Left lung (tissue), 10 donors: ENCODE data around the gene ZNF407. TPM values are rescaled to one million over a fixed set of nuclear protein-coding genes. Genes with fewer than 3 reads are reported as not detected.

Experiments
- ATAC-seq: fragments of 200-7000 bp; cut with Tn5 transposase; one replicate; pipeline ENCODE4 v1.9.1; 2020; ENCODE audit warnings: moderate library complexity
- DNase-seq, 4 donors: peaks; one replicate each; pipeline ENCODE4 v3.0.0-alpha.2; 2013 to 2020
- H3K27ac ChIP-seq, 2 donors: fragments of 200-600 bp; sonication (generic) in 1 of 2; one replicate each; pipeline versions ENCODE4 v1.5.0 to v1.8.0; 2020 to 2021
- H3K27me3 ChIP-seq, 2 donors: fragments of 200-600 bp; sonication (generic) in 1 of 2; one replicate each; pipeline versions ENCODE4 v1.5.0 to v1.8.0; 2020 to 2021
- H3K36me3 ChIP-seq, 2 donors: fragments of 200-600 bp; sonication (generic) in 1 of 2; one replicate each; pipeline versions ENCODE4 v1.5.0 to v1.8.0; 2020 to 2021
- H3K4me1 ChIP-seq, 2 donors: fragments of 200-600 bp; one replicate each; pipeline ENCODE4 v1.8.0; 2021
- H3K4me3 ChIP-seq, 2 donors: fragments of 200-600 bp; sonication (generic) in 1 of 2; one replicate each; pipeline versions ENCODE4 v1.5.0 to v1.8.0; 2020 to 2021; ENCODE audit warnings: mild to moderate bottlenecking in 1 of 2
- H3K9me3 ChIP-seq, 2 donors: fragments of 200-600 bp; sonication (generic) in 1 of 2; one replicate each; pipeline versions ENCODE4 v1.5.0 to v1.8.0; 2020 to 2021
- CTCF ChIP-seq, 2 donors: fragments of 200-600 bp; sonication (generic) in 1 of 2; IDR thresholded peaks; one replicate each; pipeline versions ENCODE4 v1.5.0 to v1.8.0; 2021; ENCODE audit warnings: antibody characterized with exemption in 2 of 2
- intact Hi-C, 2 donors: fragments of 100-400 bp; cut with DNase I; formaldehyde crosslinking; loops; one replicate each; pipeline versions ENCODE4 v1.11.2 to v1.14.2; 2022
- polyA plus RNA-seq, 6 donors: library from polyadenylated mRNA; unstranded; fragments of 120-200 nt; gene quantifications; one replicate each; pipeline ENCODE4 v1.2.1, GENCODE V29; 2013; ENCODE audit not compliant: insufficient read length in 6 of 6
- total RNA-seq, 2 donors: library from RNA; stranded (reverse); fragmentation: NEBNext Ultra II Directional; extraction: Animal tissue kit (Norgen Biotek cat#: 25700); gene quantifications; one replicate each; pipeline ENCODE4 v1.2.1, GENCODE V29; 2021
- donor health status: DM: no; HTN: yes; CAD: no.
- donor health status: DM: no; HTN: no; CAD: no.

The ZNF407 gene
- total and polyA plus RNA-seq, 8 donors: 10.3 to 16.7 (median 11.3) TPM

GRCh38 chr18:74928194-74928968 is 330.7 kb downstream of the ZNF407 start:
- Histone ChIP-seq H3K9me3 (no peaks in the 10 kb centered on the region), H3K36me3 (no peaks in the 10 kb centered on the region), H3K4me1 (no peaks in the 10 kb centered on the region), H3K27me3 (no peaks in the 10 kb centered on the region), H3K27ac (no peak overlapping the region), H3K4me3 (no peak overlapping the region)
- intact Hi-C loops: no loop called here
- DNase-seq (no peak), ATAC-seq (no peak)
- TF ChIP-seq CTCF (IDR thresholded peaks at IDR 0.05): no peak

GRCh38 chr18:74929110-74929509 is 331.4 kb downstream of the ZNF407 start:
- Histone ChIP-seq H3K9me3 (no peaks in the 10 kb centered on the region), H3K36me3 (no peaks in the 10 kb centered on the region), H3K4me3 (no peak overlapping the region), H3K27ac (no peak overlapping the region), H3K27me3 (no peaks in the 10 kb centered on the region), H3K4me1 (no peaks in the 10 kb centered on the region)
- no peak for DNase-seq
- intact Hi-C loops: no loop called here
- no peak for ATAC-seq
- TF ChIP-seq CTCF (IDR thresholded peaks at IDR 0.05): no peak

- Histone ChIP-seq H3K27ac (no peak overlapping the region), H3K36me3 (no peaks in the 10 kb centered on the region), H3K9me3 (no peaks in the 10 kb centered on the region), H3K4me3 (no peak overlapping the region), H3K4me1 (no peaks in the 10 kb centered on the region), H3K27me3 (no peaks in the 10 kb centered on the region)
- DNase-seq (no peak), ATAC-seq (no peak)
- intact Hi-C loops: no loop called here
- TF ChIP-seq CTCF (IDR thresholded peaks at IDR 0.05): no peak
These were observed 332.9 kb downstream of the ZNF407 start for GRCh38 chr18:74930616-74931015.

GRCh38 chr18:74933930-74934329 is 336.3 kb downstream of the ZNF407 start:
- DNase-seq: no peak
- intact Hi-C loops: no loop called here
- no peak overlapping the region for H3K4me3 ChIP-seq
- no peaks in the 10 kb centered on the region for H3K9me3 ChIP-seq
- H3K36me3 ChIP-seq: no peaks in the 10 kb centered on the region
- ATAC-seq: no peak
- H3K27me3 ChIP-seq: no peaks in the 10 kb centered on the region
- TF ChIP-seq CTCF (IDR thresholded peaks at IDR 0.05): no peak
- no peaks in the 10 kb centered on the region for H3K4me1 ChIP-seq
- H3K27ac ChIP-seq: no peak overlapping the region

- no peak for DNase-seq
- Histone ChIP-seq H3K9me3 (no peaks in the 10 kb centered on the region), H3K36me3 (no peaks in the 10 kb centered on the region), H3K27me3 (no peaks in the 10 kb centered on the region), H3K27ac (no peak overlapping the region), H3K4me3 (no peak overlapping the region), H3K4me1 (no peaks in the 10 kb centered on the region)
- intact Hi-C loops: no loop called here
- TF ChIP-seq CTCF (IDR thresholded peaks at IDR 0.05): no peak
- peak; percentile 64 for ATAC-seq
These were observed 337.8 kb downstream of the ZNF407 start for GRCh38 chr18:74935434-74935833.
